ENCODE measurements around the gene CASTOR2.
"Not testable (repeated sequence)": the region's sequence is repeated elsewhere in the genome, so short reads cannot be mapped to it uniquely, and the experiment has no call there.

Gene CASTOR2

GRCh38 chr7:74964511-74965119 lies at the start of gene CASTOR2:
TSS of gene CASTOR2 (plus strand) at chr7:74964705. CDS start at chr7:74964986, 281 bp downstream.
- not testable (repeated sequence) for DNase-seq (ENCODE audit: low spot score)

- not testable (repeated sequence) for DNase-seq (ENCODE audit: low spot score)
Observed at GRCh38 chr7:74922321-74922890, 42.1 kb upstream of the CASTOR2 start.

GRCh38 chr7:74923644-74924043 lies 40.9 kb upstream of the CASTOR2 start:
- DNase-seq (ENCODE audit: low spot score), result not testable (repeated sequence)

GRCh38 chr7:74926968-74927367 lies 37.5 kb upstream of the CASTOR2 start:
- DNase-seq (ENCODE audit: low spot score), result not testable (repeated sequence)

- DNase-seq (ENCODE audit: low spot score), result not testable (repeated sequence)
Observed at GRCh38 chr7:74931563-74932328, 32.8 kb upstream of the CASTOR2 start.

GRCh38 chr7:74939429-74939828 lies 25.1 kb upstream of the CASTOR2 start:
- DNase-seq (ENCODE audit: low spot score), result not testable (repeated sequence)

GRCh38 chr7:74941302-74942069 lies 23.0 kb upstream of the CASTOR2 start:
- not testable (repeated sequence) for DNase-seq (ENCODE audit: low spot score)

GRCh38 chr7:74943923-74944322 lies 20.6 kb upstream of the CASTOR2 start:
- not testable (repeated sequence) for DNase-seq (ENCODE audit: low spot score)

- DNase-seq (ENCODE audit: low spot score), result not testable (repeated sequence)
Observed at GRCh38 chr7:74947741-74948140, 16.8 kb upstream of the CASTOR2 start.

- DNase-seq (ENCODE audit: low spot score), result not testable (repeated sequence)
Observed at GRCh38 chr7:74953774-74954173, 10.7 kb upstream of the CASTOR2 start.

GRCh38 chr7:74958328-74958727 lies 6.2 kb upstream of the CASTOR2 start:
- not testable (repeated sequence) for DNase-seq (ENCODE audit: low spot score)

- not testable (repeated sequence) for DNase-seq (ENCODE audit: low spot score)
Observed at GRCh38 chr7:74963704-74964510, 598 bp upstream of the CASTOR2 start.

GRCh38 chr7:74966208-74966854 lies 1.8 kb downstream of the CASTOR2 start:
- not testable (repeated sequence) for DNase-seq (ENCODE audit: low spot score)

GRCh38 chr7:74966909-74967308 lies 2.4 kb downstream of the CASTOR2 start:
- not testable (repeated sequence) for DNase-seq (ENCODE audit: low spot score)

- not testable (repeated sequence) for DNase-seq (ENCODE audit: low spot score)
Observed at GRCh38 chr7:74971431-74971830, 6.9 kb downstream of the CASTOR2 start.

- not testable (repeated sequence) for DNase-seq (ENCODE audit: low spot score)
Observed at GRCh38 chr7:74972377-74972776, 7.9 kb downstream of the CASTOR2 start.

- DNase-seq (ENCODE audit: low spot score), result not testable (repeated sequence)
Observed at GRCh38 chr7:74975959-74976358, 11.5 kb downstream of the CASTOR2 start.

GRCh38 chr7:74977523-74977922 lies 13.0 kb downstream of the CASTOR2 start:
- not testable (repeated sequence) for DNase-seq (ENCODE audit: low spot score)

GRCh38 chr7:74988436-74988835 lies 23.9 kb downstream of the CASTOR2 start:
- DNase-seq (ENCODE audit: low spot score), result not testable (repeated sequence)

- no peak for DNase-seq (ENCODE audit: low spot score)
Observed at GRCh38 chr7:74993121-74993520, 28.6 kb downstream of the CASTOR2 start.
